Left ventricle myocardium inferior (tissue), 1 donor: Measurements from ENCODE around the gene CARD19. TPM values are rescaled to one million over a fixed set of nuclear protein-coding genes. Genes with fewer than 3 reads are reported as not detected.

Source experiments
- DNase-seq: peaks from one replicate; pipeline ENCODE4 v3.0.0-alpha.2; 2020
- H3K27ac ChIP-seq: fragments of 200-600 bp; replicated peaks from 2 replicates; pipeline ENCODE4 v1.8.0; 2021
- H3K27me3 ChIP-seq: fragments of 200-600 bp; 2 replicates; pipeline ENCODE4 v1.8.0; 2021; ENCODE audit warnings: low read depth
- H3K36me3 ChIP-seq: fragments of 200-600 bp; 2 replicates; pipeline ENCODE4 v1.8.0; 2021
- H3K4me1 ChIP-seq: fragments of 200-600 bp; 2 replicates; pipeline ENCODE4 v1.8.0; 2021
- H3K4me3 ChIP-seq: fragments of 200-600 bp; 2 replicates; pipeline ENCODE4 v1.8.0; 2021; ENCODE audit warnings: mild to moderate bottlenecking, moderate library complexity
- H3K9me3 ChIP-seq: fragments of 200-600 bp; replicated peaks from 2 replicates; pipeline ENCODE4 v1.8.0; 2021
- CTCF ChIP-seq: fragments of 200-600 bp; IDR thresholded peaks from 2 replicates; pipeline ENCODE4 v1.8.0; 2021; ENCODE audit warnings: antibody characterized with exemption, mild to moderate bottlenecking, borderline replicate concordance
- intact Hi-C: fragments of 100-400 bp; cut with micrococcal nuclease; formaldehyde crosslinking; loops from one replicate; pipeline ENCODE4 v1.11.0; 2022
- total RNA-seq: library from RNA; stranded (reverse); fragmentation: NEBNext Ultra II Directional; extraction: Animal tissue kit (Norgen Biotek cat#: 25700); gene quantifications from one replicate; pipeline ENCODE4 v1.2.1, GENCODE V29; 2021
- donor health status: DM: no; HTN: yes; CAD: no; lungs with severe emphysema.

Gene CARD19
- total RNA-seq, 1 donor from 2014 or later, result 35.8 TPM

GRCh38 chr9:93061791-93062763, 33.9 kb upstream of the CARD19 start:
- intact Hi-C loops, result no loop called here
- no peak overlapping the region for H3K4me3 ChIP-seq
- H3K27ac ChIP-seq, result no peak overlapping the region
- H3K27me3 ChIP-seq, result peaks cover 45% of the 10 kb centered on the region
- no peaks in the 10 kb centered on the region for H3K36me3 ChIP-seq
- H3K9me3 ChIP-seq, result no peaks in the 10 kb centered on the region
- DNase-seq, result no peak
- peaks cover 25% of the 10 kb centered on the region for H3K4me1 ChIP-seq
- no peak for TF ChIP-seq CTCF

- no peak for TF ChIP-seq CTCF
- Histone ChIP-seq H3K27me3 (peaks cover 31% of the 10 kb centered on the region), H3K4me3 (no peak overlapping the region), H3K9me3 (no peaks in the 10 kb centered on the region), H3K4me1 (peaks cover 10% of the 10 kb centered on the region), H3K27ac (no peak overlapping the region), H3K36me3 (no peaks in the 10 kb centered on the region)
- intact Hi-C loops, result no loop called here
- DNase-seq, result peak; percentile 28
These were observed 31.5 kb upstream of the CARD19 start for GRCh38 chr9:93064392-93065134.

DNA sequence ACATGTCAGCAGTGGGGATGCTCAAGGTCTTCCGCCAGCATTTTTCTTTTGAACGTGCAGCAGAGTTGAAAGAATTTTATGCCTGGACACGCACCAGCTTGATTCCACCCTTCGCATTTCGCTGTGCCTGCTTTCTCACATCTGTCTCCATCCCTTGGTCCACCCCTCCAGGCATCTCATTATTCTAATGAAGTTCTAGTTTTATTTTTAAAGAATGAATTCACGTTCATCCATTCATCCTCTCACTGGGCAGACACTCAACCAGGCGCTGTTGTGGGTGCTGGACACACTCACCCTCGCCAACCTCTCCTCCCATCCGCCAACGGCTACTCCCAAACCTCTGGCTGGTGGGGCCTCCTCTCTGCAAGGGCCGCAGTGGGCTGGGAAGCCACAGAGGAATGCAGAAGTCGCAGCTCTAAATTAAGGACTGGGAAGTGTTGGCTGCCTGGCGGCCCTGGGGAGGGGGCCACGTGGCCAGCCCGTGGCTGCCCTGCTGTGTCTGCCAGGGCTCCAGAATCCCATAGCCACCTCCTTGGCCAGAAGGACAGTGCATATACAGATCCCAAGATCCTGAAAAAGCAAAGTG, 30.8 kb upstream of the CARD19 start:
- DNase-seq, result no peak
- H3K9me3 ChIP-seq, result no peaks in the 10 kb centered on the region
- intact Hi-C loops, result no loop called here
- H3K27me3 ChIP-seq, result peaks cover 25% of the 10 kb centered on the region
- H3K4me3 ChIP-seq, result no peak overlapping the region
- H3K36me3 ChIP-seq, result no peaks in the 10 kb centered on the region
- H3K4me1 ChIP-seq, result peaks cover 5% of the 10 kb centered on the region
- TF ChIP-seq CTCF, result no peak
- H3K27ac ChIP-seq, result no peak overlapping the region

DNA sequence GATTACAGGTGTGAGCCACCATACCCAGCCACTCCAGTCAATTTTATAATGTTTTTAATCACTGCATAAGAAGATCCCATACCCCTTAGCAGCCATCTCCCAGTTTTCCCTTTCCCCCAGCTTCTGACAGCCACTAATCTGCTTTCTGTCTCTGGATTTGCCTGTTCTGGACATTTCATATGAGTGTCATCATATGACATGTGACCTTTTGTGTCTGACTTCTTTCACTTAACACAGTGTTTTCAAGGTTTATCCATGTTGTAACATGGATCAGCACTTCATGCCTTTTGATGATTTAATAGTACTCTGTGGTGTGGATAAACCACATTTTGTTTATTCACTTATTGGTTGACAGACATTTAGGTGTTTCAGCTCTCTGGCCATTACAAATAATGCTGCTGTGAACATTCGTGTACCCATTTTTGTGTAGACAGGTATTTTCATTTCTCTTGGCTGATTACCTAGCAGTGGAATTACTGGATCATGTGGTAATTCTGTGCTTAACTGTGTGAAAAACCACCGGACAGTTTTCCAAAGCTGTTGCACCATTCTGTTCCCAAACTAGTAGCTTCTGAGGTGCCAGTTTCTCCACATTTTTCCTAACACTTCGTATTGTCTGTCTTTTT, 28.9 kb upstream of the CARD19 start:
- no peak for TF ChIP-seq CTCF
- Histone ChIP-seq H3K27me3 (peaks cover 9% of the 10 kb centered on the region), H3K4me1 (peaks cover 11% of the 10 kb centered on the region), H3K27ac (no peak overlapping the region), H3K9me3 (no peaks in the 10 kb centered on the region), H3K36me3 (no peaks in the 10 kb centered on the region), H3K4me3 (no peak overlapping the region)
- no peak for DNase-seq
- intact Hi-C loops, result no loop called here

- Histone ChIP-seq H3K27me3 (no peaks in the 10 kb centered on the region), H3K9me3 (no peaks in the 10 kb centered on the region), H3K36me3 (no peaks in the 10 kb centered on the region), H3K27ac (no peak overlapping the region), H3K4me3 (no peak overlapping the region), H3K4me1 (peaks cover 20% of the 10 kb centered on the region)
- intact Hi-C loops, result no loop called here
- DNase-seq, result no peak
- TF ChIP-seq CTCF, result no peak
These were observed 27.1 kb upstream of the CARD19 start for GRCh38 chr9:93068956-93069355.
